Activated CD4-positive, CD25-positive, alpha-beta regulatory T cell treated with anti-CD3 and anti-CD28 coated beads, Interleukin-2, amount 50 U/mL, for 24 hours (primary cell): Measurements from ENCODE around the gene RCL1.
"Not testable (repeated sequence)": the region's sequence is repeated elsewhere in the genome, so short reads cannot be mapped to it uniquely, and the experiment has no call there.

Experiments
- ATAC-seq, 2 donors: fragments of 150-1000 bp; cut with Tn5 transposase; one replicate each; pipeline ENCODE4 v1.10.0; 2021; ENCODE audit warnings: mild to moderate bottlenecking in 1 of 2, moderate library complexity in 1 of 2

RCL1 gene

GRCh38 chr9:4887556-4887955 lies 94.8 kb downstream of the RCL1 start:
- ATAC-seq: no peak

DNA sequence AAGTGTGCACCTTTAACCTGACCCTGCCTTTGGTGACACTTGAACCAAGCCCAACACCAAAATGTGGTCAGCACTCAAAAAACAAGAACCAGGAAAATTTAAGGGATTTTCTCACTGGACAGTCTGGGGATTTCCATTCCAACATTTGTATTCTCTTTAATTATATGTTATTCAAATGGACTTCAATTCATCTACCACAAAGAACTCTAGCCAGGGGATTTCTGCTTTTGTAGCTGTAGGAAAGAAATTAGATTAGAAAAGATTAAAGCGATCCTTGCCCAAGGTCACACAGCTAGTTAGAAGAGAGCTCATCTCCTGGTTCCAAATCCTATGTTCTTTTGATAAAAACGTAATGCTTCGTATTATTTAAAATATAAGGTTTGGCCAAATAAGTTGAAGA lies 97.5 kb downstream of the RCL1 start:
- no peak for ATAC-seq

GRCh38 chr9:4890929-4891328 lies 98.2 kb downstream of the RCL1 start:
- ATAC-seq: no peak

GRCh38 chr9:4891674-4892073 lies 98.9 kb downstream of the RCL1 start:
- ATAC-seq: no peak

- no peak for ATAC-seq
Measured at GRCh38 chr9:4892501-4893194, 99.9 kb downstream of the RCL1 start.

DNA sequence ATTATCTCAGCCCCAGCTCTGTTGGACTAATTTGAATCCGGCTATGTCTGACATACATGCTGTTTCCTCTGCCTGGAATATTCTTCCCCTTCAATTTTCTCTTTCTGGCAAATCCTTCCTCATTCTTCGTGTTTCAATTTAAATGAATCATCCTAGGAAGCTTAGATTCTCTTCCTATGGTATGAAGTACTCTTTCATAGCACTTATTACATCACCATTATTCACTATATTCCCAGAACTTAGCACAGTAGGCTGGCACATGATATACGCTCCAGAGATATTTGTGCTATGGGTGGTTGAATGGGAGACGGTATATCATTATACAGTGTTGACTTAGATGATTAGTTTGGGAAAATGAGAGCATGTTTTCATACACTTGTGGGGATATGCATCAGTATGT lies 101.3 kb downstream of the RCL1 start:
- no peak for ATAC-seq

DNA sequence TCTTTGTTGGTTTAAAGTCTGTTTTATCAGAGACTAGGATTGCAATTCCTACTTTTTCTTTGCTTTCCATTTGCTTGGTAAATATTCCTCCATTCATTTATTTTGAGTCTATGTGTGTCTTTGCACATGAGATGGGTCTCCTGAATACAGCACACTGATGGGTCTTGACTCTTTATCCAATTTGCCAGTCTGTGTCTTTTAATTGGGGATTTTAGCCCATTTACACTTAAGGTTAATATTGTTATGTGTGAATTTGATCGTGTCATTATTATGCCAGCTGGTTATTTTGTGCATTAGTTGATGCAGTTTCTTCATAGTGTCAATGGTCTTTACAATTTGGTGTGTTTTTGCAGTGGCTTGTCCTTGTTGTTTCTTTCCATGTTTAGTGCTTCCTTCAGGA lies 107.1 kb downstream of the RCL1 start:
- not testable (repeated sequence) for ATAC-seq

GRCh38 chr9:4901401-4902134 lies 108.8 kb downstream of the RCL1 start:
- not testable (repeated sequence) for ATAC-seq

DNA sequence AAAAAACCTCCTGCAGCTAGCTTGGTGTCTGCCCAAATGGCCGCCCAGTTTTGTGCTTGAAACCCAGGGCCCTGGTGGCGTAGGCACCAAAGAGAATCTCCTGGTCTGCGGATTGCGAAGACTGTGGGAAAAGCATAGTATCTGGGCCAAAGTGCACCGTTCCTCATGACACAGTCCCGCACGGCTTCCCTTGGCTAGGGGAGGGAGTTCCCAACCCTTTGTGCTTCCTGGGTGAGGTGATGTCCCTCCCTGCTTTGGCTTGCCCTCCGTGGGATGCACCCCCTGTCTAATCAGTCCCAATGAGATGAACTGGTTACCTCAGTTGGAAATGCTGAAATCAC lies 109.4 kb downstream of the RCL1 start:
- ATAC-seq: no peak

GRCh38 chr9:4904322-4905134 lies 111.8 kb downstream of the RCL1 start:
- ATAC-seq: no peak

- ATAC-seq: no peak
Measured at GRCh38 chr9:4905135-4905490, 112.4 kb downstream of the RCL1 start.
